HL-60 (cell line): ENCODE measurements around the gene LIPC.

Experiments used
- GABPA ChIP-seq: IDR thresholded peaks from 2 replicates; pipeline ENCODE4 v1.6.1; 2012; ENCODE audit warnings: low read depth
- POLR2AphosphoS5 ChIP-seq: IDR thresholded peaks from 2 replicates; pipeline ENCODE4 v1.6.1; 2012; ENCODE audit warnings: low read depth
- SPI1 ChIP-seq: IDR thresholded peaks from 2 replicates; pipeline ENCODE4 v1.6.1; 2012; ENCODE audit warnings: low read depth, mild to moderate bottlenecking, borderline replicate concordance
- TF ChIP-seq, protein P1 (sequence below): IDR thresholded peaks from one replicate; pipeline ENCODE4 v1.5.1; 2011; ENCODE audit warnings: low read length, control low read depth, inconsistent platforms; ENCODE audit not compliant: insufficient read depth
- TF ChIP-seq, protein P2 (sequence below): IDR thresholded peaks from 2 replicates; pipeline ENCODE4 v1.6.1; 2012; ENCODE audit warnings: low read depth; ENCODE audit not compliant: insufficient replicate concordance

DNA sequence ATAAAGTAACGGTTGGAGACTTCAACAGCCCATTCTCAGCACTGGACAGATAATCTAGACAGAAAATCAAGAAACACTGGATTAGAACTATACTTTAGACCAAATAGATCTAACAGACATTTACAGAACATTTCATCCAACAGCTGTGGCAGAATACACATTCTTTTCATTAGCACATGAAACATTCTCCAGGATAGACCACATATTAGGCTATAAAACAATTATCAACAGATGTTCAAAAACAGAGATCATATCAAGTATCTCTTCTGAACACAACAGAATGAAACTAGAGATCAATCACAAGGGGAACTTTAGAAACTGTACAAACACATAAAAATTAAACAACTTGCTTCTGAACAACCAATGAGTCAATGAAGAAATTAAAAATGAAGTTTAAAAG is 184.4 kb downstream of the LIPC start:
- TF ChIP-seq, protein P1, sequence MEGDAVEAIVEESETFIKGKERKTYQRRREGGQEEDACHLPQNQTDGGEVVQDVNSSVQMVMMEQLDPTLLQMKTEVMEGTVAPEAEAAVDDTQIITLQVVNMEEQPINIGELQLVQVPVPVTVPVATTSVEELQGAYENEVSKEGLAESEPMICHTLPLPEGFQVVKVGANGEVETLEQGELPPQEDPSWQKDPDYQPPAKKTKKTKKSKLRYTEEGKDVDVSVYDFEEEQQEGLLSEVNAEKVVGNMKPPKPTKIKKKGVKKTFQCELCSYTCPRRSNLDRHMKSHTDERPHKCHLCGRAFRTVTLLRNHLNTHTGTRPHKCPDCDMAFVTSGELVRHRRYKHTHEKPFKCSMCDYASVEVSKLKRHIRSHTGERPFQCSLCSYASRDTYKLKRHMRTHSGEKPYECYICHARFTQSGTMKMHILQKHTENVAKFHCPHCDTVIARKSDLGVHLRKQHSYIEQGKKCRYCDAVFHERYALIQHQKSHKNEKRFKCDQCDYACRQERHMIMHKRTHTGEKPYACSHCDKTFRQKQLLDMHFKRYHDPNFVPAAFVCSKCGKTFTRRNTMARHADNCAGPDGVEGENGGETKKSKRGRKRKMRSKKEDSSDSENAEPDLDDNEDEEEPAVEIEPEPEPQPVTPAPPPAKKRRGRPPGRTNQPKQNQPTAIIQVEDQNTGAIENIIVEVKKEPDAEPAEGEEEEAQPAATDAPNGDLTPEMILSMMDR = no peak
- TF ChIP-seq, protein P2, sequence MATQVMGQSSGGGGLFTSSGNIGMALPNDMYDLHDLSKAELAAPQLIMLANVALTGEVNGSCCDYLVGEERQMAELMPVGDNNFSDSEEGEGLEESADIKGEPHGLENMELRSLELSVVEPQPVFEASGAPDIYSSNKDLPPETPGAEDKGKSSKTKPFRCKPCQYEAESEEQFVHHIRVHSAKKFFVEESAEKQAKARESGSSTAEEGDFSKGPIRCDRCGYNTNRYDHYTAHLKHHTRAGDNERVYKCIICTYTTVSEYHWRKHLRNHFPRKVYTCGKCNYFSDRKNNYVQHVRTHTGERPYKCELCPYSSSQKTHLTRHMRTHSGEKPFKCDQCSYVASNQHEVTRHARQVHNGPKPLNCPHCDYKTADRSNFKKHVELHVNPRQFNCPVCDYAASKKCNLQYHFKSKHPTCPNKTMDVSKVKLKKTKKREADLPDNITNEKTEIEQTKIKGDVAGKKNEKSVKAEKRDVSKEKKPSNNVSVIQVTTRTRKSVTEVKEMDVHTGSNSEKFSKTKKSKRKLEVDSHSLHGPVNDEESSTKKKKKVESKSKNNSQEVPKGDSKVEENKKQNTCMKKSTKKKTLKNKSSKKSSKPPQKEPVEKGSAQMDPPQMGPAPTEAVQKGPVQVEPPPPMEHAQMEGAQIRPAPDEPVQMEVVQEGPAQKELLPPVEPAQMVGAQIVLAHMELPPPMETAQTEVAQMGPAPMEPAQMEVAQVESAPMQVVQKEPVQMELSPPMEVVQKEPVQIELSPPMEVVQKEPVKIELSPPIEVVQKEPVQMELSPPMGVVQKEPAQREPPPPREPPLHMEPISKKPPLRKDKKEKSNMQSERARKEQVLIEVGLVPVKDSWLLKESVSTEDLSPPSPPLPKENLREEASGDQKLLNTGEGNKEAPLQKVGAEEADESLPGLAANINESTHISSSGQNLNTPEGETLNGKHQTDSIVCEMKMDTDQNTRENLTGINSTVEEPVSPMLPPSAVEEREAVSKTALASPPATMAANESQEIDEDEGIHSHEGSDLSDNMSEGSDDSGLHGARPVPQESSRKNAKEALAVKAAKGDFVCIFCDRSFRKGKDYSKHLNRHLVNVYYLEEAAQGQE = no peak
- TF ChIP-seq POLR2AphosphoS5 (no peak), GABPA (no peak), SPI1 (no peak)
